Ovary (tissue), 3 donors: Measurements from ENCODE around the gene CRAMP1.

Source experiments
- CTCF ChIP-seq, 3 donors: fragments of 450-650 bp in 2 of 3; fragments of 200-600 bp in 1 of 3; IDR thresholded peaks; one replicate each; pipeline versions ENCODE4 v1.5.1 to v1.8.0; 2016 to 2022; ENCODE audit warnings: antibody characterized with exemption in 3 of 3, mild to moderate bottlenecking in 1 of 3
- EP300 ChIP-seq: sonication (generic); formaldehyde crosslinking; IDR thresholded peaks from one replicate; pipeline ENCODE4 v1.6.1; 2017; ENCODE audit warnings: antibody characterized with exemption
- POLR2A ChIP-seq: fragments of 450-650 bp; IDR thresholded peaks from one replicate; pipeline ENCODE4 v1.6.1; 2017; ENCODE audit warnings: antibody characterized with exemption, mild to moderate bottlenecking, moderate library complexity
- donor health status: DM: no; HTN: no; CAD: no.

DNA sequence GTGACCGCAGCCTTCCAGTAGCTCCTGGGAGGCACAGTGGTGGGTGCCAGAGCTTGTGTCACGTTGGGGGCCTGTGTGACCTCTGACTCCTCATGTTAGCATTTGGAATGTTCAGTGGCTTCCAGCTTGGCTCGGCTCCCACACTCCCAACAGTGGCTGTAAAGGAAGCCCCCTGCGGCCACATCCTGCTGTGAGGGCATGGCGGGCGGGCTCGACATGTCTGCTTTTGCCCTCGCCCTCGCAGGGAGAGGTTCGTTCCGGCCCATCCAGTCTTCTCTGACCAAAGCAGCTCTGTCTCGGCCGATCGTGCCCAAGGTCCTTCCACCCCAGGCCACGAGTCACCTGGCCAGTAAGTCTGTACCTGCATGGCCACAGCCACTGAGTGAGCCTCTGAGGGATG is 53.7 kb downstream of the CRAMP1 start:
- TF ChIP-seq CTCF (IDR thresholded peaks at IDR 0.05) (no peak), POLR2A (no peak), EP300 (no peak)
